Adipose tissue (tissue), 3 donors: Measurements from ENCODE around the gene CYTH1. TPM values are rescaled to one million over a fixed set of nuclear protein-coding genes. Genes with fewer than 3 reads are reported as not detected.

Experiments used
- H3K27ac ChIP-seq: one replicate; pipeline ENCODE4 v1.5.1; 2013; ENCODE audit warnings: low read depth, low read length
- WGBS, 3 donors: extraction: QIAGEN DNeasy Blood & Tissue Kit; methylation state at CpG; one replicate each; pipeline ENCODE4 v1.1.7; 2013; 5-methylcytosine and 5-hydroxymethylcytosine counted together
- polyA plus RNA-seq, 3 donors: library from polyadenylated mRNA; stranded (reverse); fragments of 200-250 nt; gene quantifications; one replicate each; pipeline ENCODE4 v1.2.3, GENCODE V29; 2013
- donor health status: healthy with polysubstance abuse.
- donor health status: Bipolar disorder and iron deficiency.
- donor health status: healthy.

The CYTH1 gene
- polyA plus RNA-seq, 3 donors = 23.8 to 42.1 (median 41.7) TPM

DNA sequence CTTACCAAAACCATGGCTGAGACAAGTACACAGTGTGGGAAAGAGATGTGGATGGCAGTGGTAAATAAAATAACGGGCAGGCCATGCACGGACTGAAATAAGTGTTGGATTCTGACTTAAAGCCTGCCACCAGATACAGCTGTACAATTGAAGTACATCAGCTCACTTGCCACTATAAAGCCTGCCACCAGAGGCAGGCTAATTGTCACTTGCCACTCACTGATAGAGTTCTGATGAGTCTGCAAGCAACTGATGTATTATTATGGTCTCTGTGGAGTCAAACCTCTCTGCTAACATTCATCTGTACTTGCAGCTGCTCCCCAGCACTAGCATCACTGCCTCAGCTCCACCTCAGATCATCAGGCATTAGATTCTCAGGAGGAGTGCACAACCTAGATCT is 93.0 kb downstream of the CYTH1 start:
- WGBS, 3 donors = 94 to 96% (median 95%) methylated on average over 2 of the region's 2 CpGs
- H3K27ac ChIP-seq = no peak overlapping the region

DNA sequence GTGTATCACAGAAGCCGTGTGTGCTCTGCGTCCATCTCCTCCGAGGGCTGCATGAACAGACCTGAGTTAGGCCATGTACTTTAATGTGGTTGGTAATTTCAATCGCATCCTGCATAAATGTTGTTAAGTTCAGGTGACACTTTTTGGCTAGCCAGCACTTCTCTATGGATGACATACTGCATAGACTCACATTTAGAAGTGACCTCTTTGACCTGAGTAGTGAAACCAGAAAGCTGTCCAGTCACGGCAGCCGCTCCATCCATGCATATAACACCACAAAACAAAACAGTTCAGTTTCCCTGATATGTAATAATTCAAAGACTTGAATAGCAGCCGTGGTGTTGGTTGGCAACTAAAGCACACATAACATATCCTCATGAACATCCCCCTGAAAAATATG is 94.1 kb downstream of the CYTH1 start:
- no peak overlapping the region for H3K27ac ChIP-seq
- WGBS, 3 donors = 94 to 97% (median 94%) methylated on average over 7 of the region's 7 CpGs

DNA sequence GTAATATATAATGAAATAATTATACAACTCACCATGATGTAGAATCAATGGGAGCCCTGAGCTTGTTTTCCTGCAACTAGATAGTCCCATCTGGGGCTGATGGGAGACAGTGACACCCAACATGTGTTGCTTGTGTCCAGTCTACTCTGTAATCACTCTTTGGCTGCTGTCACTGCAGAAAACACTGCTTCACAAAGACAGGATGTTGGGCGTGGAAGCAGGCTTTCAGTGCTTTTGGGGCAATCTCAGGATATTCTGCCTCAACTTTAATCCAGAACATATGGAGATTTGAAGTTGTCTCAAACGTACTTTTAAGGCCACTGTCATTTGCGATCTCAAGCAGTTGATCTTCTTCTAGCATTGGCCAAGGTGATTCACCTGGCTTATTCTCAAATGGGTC is 94.9 kb downstream of the CYTH1 start:
- H3K27ac ChIP-seq = no peak overlapping the region
- 81 to 88% (median 88%) methylated on average over 3 of the region's 3 CpGs for WGBS, 3 donors

DNA sequence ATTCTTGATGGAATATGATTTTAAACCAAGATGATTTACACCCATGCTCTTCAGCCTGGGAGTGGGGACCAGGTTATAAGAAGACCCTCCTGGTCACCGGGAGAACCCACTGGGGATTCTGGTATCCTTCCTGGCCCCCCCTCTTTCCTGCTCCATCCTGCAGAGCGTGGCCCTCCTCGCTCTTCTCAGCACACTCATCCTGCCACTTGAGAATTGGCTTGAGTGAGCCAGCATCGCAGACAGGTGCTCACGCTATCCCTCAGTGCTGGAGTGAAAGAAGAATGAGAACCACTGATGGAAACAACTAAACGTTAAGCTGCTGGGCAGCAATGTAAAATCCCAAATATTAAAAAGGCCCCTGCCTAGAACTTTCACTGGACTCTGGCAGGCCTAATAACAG is 98.0 kb downstream of the CYTH1 start:
- WGBS, 3 donors = 85 to 87% (median 87%) methylated on average over 6 of the region's 6 CpGs
- H3K27ac ChIP-seq = no peak overlapping the region

DNA sequence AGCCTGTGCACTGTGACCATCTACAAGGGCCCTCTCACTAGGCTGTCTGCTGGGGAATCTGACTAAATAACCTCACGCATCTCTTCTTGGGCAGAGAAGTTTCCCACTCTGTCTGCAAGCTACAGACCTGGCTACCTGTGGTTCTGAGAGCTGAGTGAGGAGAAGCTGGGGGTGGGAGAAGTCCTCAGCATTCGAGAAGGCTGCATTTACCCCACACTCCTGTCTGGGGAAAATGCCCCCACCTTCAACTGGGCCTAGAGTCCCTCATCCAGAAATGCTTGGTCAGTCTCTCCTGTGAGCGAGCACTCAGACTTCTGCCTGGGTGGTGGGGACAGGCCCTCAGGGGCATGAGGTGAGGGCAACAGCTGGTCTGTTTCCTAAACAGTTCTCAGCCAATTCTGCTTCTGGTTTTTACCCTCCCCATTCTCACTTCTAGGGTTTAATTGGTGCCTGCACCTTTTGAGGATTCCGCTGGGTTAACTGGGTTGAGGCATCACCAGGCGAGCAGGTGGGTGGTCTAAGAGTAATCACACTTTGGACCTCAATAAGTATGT is 98.6 kb downstream of the CYTH1 start:
- 95 to 96% (median 95%) methylated on average over 5 of the region's 5 CpGs for WGBS, 3 donors
- no peak overlapping the region for H3K27ac ChIP-seq

DNA sequence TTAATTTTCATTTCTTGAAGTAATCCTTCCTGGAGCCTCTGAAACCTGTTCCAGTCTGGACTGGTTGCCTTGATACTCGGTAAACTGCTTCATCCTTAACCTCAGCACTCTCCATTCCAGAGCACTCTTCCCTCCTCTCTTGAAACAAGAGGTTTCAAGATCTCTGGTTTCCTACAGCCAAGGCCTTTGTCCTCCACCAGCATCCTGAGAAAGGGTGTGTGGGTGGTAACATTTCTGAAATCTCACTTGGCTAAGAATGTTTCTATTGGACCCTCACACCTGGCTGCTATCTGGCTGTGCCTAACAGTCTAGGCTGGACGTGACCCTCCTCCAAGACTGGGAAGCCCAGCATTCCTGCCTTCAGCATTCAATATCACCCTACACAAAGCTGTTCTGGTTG is 99.7 kb downstream of the CYTH1 start:
- WGBS, 3 donors = 87 to 96% (median 93%) methylated on average over 2 of the region's 2 CpGs
- no peak overlapping the region for H3K27ac ChIP-seq

DNA sequence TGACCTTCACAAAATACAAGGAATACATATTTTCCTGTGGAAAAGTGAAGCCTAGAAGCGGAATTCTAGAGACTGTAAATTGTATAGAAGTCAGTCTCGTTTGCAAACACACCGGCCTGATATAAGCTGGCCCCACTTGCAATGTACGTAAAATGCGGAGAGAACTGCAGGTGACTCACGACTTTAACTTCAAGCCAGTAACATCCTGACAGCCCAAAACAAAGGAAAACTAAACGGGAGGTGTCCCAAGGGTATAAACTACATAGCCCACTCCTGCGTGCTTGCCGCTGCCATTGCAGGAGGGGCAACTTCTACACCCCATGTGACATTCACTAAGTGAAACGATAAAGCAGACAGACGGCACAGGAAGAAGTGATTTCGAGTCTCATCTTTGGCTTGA is 101.6 kb downstream of the CYTH1 start:
- no peak overlapping the region for H3K27ac ChIP-seq
- WGBS, 3 donors = 82 to 87% (median 84%) methylated on average over 12 of the region's 12 CpGs

DNA sequence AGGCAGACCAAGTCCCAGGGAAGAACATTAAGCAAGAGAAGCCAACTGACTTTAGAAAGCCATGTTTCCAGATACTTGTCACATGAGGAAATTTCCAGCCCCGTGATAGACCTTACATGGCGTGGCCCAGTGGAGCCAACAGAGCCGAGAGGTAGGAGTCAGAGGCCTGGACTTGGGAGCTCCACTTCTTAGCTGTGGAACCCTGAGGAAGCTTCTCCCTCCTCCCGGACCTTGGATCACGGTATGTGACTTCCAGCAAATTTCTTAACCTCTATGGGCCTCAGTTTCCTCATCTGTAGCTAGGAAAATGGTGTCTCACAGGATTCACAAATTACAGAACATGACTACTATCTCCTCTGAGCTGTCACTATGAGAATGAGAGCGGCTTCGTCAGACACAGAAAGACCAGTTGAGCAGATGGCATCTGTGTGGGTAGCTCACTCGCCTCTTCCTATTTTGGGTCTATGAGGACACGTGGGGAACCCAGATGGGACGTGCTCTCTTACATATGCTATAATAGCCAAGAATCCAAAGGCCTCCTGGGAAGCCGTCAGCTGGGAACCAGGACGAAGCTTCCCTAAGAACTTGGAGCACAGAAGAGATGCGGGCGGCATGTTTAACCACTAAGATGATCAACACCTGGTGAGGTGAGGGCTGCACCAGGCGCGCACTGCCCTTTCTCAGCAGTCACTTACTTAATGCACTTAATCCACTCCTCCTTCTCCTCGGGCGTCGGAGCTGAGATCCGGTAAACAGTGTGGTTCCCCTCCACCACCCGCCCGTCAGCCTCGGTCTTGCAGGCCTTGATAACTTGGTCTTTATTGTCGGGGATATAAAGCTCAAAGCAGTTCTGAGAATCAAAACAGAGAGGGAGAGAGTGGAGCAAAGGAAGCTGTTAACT is 102.3 kb downstream of the CYTH1 start:
- no peak overlapping the region for H3K27ac ChIP-seq
- WGBS, 3 donors = 91 to 94% (median 91%) methylated on average over 24 of the region's 24 CpGs

DNA sequence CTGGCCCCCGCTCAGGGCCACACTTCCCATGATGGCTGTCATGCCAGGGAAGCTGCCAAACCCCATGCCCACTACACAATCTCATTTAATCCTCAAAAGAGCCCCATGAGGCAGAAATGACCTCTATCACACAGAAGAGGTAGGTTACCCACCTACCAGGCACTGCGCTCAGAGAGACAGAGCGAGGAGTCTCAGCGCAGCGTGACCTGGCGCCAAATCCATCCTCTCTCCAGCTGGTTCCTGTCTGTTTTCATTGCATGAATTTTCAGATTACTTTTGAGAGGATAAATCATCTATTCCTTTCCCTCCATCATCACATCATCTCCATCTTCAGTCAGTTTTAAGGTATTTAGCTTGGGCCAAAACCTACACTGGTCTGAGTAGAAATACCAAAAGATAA is 103.4 kb downstream of the CYTH1 start:
- H3K27ac ChIP-seq = no peak overlapping the region
- WGBS, 3 donors = 97 to 100% (median 99%) methylated on average over 6 of the region's 6 CpGs

DNA sequence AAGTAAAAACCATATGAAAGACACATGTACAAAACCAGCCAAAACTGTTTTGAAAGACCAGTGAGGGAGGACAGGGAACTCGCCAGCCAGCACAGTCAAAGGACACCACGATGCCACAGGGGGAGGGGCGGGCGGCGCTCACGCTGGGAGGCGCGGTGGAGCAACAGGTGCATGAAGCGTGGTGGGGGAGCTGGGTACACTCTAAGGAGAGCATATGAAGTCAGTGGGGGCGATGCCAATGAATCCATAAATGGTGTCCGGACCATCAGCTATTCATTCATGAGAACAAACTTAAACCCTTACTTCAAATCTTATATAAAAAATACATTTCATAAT is 103.9 kb downstream of the CYTH1 start:
- H3K27ac ChIP-seq = no peak overlapping the region
- WGBS, 3 donors = 91 to 98% (median 97%) methylated on average over 11 of the region's 11 CpGs

DNA sequence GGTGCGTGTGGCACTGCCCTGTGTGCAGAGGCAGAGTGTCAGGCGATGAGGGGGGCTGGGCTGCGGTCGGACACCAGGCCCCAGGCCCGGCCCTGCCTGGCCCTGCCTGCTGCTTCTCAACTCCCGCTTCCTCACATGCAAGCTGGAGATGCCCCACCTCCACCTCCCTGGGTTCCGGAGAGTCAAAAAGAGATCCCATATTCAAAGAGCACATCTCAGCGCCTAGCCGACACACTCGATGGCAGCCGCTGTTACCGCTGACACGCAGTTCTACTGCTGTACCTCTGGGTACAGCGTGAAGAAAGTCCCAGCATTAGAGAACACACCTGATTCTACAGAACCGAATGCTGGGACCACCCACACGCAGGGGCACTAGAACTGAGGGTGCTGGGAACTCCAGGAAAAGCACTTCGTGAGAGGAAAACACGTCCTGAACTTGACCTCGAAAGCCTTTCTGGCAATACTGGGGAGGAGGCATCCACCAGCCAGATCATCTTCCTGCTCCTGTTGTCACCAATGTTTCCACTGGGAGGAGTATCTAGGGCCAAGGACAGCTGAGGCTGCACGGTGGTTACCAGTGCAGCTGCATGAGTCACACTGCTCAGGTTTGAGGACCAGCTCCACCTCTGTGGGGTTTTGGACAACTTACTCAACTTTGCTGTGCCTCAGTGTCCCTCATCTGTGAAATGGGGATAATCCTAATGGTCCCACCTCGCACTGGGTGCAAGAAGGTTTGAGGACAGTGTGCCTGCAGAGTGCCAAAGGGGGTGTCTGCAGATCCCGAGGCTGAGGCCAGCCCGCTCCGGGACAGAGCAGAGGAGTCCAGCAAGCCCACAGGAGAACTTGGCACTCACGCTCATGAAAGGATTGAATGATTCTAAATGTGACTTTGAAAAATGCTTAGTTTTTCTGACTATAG is 104.5 kb downstream of the CYTH1 start:
- 92 to 94% (median 92%) methylated on average over 25 of the region's 25 CpGs for WGBS, 3 donors
- H3K27ac ChIP-seq = no peak overlapping the region

DNA sequence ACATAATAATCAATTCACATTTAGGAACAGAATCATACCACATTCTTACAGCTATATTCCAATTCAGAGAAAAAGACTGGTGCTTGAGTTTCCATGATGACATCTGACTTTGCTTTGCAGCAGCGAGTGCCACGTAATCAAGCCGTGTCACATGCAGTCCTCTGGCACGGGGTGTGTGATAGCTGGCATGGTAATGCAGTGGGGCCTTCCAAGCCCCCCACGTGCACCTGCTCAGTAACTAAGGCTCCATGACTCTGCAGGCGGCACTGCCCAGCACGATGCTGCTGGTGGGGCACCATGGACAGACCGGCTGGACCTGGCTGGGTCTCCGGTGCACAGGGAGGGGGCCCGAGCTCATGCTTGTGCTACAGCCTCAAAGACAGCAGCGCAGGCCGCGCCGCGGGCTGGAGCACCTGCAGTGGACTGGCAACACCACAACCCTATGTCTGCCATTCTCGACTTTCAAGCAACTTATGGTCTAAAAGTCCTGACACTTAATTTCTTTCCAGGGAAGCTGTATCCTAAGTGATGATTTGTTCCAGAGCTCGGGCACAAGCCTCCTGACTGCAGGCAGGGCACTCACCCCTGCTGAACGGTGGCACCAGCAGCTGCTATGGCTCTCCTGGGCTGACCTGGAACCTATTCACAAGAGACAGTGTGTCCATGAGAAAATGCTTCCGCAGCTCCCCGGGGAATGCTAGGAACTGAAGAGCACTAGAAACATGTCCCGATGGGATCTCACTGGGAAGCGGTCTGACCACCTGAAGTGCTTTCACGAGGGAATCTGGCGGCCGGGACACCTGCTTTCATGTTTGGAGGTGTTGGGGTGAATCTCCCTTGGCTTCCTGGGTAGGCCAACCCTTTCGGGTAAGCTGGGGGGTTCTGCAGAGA is 105.4 kb downstream of the CYTH1 start:
- WGBS, 3 donors = 95 to 97% (median 96%) methylated on average over 26 of the region's 26 CpGs
- no peak overlapping the region for H3K27ac ChIP-seq

DNA sequence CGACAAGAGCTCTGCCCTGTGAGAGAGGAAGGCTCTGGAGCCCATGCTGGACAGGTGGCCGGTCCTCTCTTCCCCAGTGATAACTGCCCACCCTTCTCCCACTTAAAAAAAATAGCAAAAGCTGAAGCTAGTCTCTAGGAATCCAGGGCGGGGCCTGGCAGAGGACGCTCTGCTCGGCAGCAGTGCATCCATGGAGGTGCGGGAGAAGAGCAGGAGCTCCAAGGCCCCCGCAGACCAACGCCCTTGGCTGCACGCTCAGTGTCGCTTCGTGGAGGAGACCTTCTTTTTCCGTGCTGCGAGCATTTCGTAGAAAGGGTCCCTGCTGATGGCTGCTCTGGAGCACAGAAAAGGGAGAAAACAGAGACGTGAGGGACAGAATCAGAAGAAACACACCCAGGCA is 106.2 kb downstream of the CYTH1 start:
- H3K27ac ChIP-seq = no peak overlapping the region
- 90 to 93% (median 90%) methylated on average over 15 of the region's 15 CpGs for WGBS, 3 donors

DNA sequence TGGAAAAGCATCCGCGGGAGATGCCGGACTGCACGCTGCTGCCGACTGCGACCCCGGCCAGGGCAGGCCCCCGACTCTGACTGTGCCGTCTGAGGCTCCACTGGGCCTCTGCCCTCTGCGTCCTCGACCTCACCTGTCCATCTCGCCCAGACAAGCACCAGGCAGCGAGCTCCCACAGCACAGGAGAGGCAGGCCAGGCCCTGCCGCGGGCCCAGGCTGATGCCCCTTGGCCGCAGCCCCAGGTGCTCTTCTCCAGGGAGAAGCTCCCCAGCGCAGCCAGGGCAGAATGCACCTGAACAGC is 106.8 kb downstream of the CYTH1 start:
- no peak overlapping the region for H3K27ac ChIP-seq
- WGBS, 3 donors = 93 to 95% (median 94%) methylated on average over 17 of the region's 17 CpGs

DNA sequence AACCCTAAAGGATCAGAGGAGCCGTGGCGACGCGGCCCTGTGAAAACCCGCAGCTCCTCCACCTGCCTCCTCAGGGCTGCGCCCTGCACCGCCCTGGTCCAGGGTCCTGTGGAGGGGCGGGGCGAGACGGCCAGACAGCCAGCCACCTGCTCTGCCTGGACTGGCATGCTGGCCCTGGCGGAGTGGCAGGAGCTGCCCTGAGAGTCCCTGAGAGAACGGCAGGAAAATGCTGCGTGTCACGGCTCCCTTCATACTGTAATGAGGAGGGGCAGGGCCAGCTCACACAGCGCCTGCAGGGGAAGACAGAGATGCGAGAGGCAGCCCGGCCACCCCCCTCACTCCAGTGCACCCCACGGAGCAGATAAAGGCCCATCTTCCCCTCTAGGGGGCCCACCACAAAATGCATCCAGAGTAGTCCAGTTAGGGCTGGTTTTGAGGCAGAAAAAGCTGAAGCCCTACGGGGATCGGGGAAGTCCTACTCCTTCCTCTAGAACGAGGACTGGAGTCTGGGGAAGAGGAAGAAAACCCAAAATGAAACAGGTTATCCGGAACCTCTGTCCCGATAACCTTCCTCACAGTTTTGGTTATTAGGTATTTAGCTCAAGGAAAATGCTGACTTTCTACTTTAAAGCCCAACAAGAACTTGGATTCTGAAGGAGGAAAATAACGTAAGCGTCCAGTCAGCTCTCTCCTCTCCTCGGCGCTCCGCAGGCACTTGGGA is 107.3 kb downstream of the CYTH1 start:
- 67 to 88% (median 87%) methylated on average over 28 of the region's 28 CpGs for WGBS, 3 donors
- H3K27ac ChIP-seq = no peak overlapping the region

DNA sequence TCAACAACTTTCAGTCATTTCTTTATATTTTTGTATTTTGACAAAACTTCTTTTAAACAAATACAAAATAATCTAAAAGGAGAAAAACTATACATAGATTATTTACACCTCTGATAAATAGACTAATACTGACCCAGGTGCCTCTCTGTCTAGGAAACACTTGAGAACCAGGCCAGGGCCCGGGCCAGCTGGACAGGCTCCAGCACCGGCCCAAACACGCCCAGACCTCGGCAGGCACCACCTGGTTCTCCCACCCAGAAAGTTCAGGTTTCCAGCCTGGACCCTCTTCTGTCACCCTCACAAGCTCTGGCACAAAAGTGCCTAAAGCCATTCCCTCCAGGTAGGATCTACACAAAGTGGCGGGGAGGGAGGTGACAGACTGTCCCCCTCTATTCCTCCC is 107.9 kb downstream of the CYTH1 start:
- H3K27ac ChIP-seq = no peak overlapping the region
- WGBS, 3 donors = 35 to 68% (median 66%) methylated on average over 5 of the region's 5 CpGs

DNA sequence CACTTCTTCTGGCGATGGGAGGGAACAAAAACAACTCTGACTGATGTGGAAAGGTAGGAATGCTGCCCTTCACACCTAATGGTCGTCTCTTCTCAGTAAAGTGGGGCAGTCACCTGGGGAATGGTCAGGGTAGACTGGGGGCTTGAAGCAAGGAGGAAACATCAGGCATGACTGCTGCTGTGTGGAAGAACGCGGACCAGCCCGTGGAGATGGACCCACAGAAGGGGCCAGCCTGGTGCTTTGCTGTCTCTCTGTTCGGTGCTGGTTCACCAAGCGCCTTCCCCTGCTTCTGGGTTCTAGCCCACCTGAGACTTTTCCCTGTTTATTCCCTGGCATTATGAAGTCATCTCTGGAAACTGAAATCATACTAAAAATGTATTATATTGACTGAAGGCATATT is 108.7 kb downstream of the CYTH1 start:
- WGBS, 3 donors = 96 to 97% (median 96%) methylated on average over 7 of the region's 7 CpGs
- H3K27ac ChIP-seq = no peak overlapping the region

DNA sequence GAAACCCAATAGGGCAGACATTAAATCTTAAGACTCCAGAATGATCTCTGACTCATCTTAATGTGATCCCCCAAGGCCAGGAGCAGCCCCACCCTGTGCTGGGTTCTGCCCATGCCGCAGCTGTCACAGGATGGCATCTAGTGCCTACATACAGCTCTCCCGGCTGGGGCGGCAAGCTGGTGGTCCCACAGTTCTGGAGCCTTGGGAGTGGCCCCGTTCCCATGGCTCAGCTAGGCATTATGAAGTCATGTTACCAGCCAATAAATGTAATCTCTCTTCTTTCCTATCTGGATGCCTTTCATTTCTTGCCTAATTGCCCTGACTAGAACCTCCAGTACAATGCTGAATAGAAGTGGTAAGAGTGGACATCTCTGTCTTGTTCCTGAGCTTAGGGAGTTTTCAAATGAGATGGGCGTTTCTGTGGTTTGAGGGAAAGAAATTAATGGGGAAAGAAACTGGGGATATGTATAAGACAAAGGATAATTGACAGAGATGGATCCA is 109.2 kb downstream of the CYTH1 start:
- WGBS, 3 donors = 93 to 95% (median 94%) methylated on average over 5 of the region's 5 CpGs

More for the DNA sequence above, 109.2 kb downstream of the CYTH1 start:
- no peak overlapping the region for H3K27ac ChIP-seq
